ENCODE results near the gene ASB10.

The ASB10 gene

GRCh38 chr7:151134743-151135524 lies 52.1 kb downstream of the ASB10 start:
- no peak for DNase-seq

DNA sequence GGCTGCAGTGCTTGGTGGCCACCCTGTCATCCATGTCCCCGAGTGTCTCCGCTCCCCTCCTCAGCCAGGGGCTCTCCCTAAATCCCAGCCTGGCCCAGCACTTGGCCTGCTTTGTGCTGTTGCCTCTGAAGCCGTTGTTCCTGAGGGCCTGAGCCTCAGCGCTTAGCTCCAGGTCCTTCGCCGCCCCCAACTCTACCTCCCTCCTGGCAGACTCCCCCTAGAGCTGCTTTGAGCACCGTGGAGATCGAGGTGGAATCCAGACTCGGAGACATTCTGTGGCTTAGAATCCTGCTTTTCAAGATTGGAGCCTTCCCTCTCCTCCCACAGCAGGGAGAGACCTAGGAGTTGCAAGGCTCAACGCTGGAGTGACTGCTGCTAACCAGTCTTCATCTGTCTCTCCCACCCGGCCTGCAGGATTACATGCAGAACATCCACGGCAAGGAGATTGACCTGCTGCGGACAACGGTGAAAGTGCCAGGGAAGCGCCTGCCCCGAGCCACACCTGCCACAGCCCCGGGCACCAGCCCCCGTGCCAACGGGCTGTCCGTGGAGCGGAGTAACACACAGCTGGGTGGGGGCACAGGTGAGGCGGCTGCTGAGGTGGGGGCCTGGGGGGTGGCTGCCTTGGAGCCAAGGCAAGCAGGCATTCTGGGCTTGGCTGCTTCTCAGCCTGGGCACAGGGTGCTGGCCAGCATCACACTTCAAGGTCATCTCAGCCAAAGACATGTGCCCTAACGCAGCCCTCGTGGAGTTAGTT lies 52.9 kb downstream of the ASB10 start:
- no peak for DNase-seq

GRCh38 chr7:151133266-151133985 lies 53.6 kb downstream of the ASB10 start:
- no peak for DNase-seq

DNA sequence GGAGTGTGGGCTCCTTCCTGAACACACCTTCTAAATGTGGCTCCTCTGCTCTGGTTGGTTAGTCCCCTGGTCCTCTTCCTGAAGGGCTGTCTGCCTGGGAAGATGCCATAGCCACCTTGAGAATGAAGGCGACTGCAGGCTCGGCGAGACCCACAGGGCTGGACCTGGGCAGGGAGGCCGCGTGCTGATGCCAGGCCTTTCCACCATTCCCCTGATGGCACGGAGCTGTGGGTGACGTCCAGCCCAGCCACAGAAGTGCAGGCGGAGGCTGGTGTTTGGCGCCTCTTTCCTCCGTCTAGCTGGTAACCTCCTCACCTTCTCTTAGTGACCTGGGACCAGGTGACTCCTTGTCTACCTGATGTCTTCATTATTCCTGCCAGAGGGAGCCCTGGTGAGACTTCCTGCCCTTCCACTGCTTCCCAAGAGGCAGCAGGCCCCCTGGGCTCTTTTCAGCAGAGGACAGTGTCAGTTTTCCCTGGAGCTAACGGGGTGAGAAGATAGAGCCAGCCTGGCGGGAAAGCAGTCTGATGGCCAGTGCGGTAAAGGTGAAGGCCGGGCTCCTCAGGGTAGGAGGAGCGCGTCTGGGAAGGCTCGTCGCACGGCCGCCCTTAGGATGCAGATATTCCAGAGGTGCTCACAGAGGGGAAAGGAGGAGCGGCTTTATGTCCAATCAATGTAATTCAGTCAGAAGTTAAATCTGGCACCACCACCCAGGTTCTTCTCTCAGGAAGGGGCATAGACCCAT lies 54.4 kb downstream of the ASB10 start:
- no peak for DNase-seq

GRCh38 chr7:151131592-151132293 lies 55.3 kb downstream of the ASB10 start:
- DNase-seq: no peak

DNA sequence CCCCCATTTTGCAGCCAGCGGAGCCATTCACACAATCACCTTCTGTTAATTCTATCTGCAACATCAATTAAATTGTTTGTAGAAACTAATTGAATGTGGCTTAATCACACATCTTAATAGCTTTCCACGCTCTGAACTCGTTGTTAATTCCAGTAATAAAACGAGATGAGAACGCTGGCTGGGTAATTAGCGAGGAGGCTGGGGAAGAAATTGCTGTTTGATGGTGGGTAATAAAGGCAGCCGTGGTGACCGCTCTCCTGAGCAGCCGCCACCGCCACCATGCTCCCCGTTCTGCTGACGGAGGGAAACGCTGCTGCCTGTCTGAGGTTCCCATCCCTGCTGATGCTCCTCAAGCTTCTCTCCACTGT lies 55.8 kb downstream of the ASB10 start:
- DNase-seq: no peak

- DNase-seq: no peak
These were observed 56.3 kb downstream of the ASB10 start for GRCh38 chr7:151130741-151131157.

DNA sequence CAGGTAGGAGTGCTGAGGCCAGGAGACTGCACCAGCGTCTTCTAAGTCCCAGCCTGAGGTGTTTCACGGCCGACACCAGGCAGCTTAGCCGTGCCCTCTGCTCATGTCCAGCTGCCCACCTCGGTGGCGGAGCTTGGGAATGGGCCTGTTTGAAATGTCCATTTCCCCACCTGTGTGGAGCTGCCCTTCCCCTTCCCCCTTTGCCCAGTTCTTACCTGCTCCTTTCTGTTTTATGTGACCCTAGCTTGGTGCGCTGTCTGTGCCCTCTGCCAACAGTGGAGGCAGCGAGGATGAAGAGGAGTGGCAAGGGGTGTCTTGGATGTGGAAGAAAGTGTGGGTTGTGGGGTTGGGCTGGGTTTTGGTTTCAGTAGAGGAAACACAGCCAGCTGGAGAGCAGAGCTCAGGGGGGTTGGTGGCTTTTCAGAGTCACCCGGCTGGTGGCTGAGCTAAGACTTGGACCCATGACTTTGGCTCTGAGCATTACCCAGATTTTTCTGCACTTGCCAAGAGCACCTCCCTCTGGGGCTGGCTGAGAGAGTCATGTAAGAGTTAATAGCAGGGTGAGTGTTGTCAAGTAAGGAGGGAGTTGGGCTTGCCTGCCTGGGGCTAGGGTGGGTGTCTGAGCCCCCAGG lies 57.0 kb downstream of the ASB10 start:
- DNase-seq: no peak

GRCh38 chr7:151129117-151129959 lies 57.7 kb downstream of the ASB10 start:
- DNase-seq: no peak

DNA sequence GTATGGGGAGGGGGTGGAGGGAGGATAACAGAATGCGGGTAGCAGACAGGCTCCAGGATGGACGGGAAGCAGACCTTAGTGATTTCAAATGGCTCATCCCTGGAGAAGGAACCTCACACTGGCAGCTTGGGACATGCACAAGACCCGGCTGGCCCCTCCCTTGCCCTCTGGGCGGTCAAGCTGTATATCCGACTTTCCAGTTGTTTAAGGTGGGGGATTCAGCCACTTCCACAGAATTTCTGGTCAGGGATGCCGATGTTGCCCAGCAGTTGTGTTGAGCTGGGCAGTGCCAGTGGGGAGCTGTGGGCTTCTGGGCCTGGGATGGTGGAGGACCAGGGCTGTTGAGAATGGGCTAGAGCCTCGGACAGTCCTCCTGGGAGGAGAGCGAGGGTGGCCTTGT lies 58.3 kb downstream of the ASB10 start:
- no peak for DNase-seq

DNA sequence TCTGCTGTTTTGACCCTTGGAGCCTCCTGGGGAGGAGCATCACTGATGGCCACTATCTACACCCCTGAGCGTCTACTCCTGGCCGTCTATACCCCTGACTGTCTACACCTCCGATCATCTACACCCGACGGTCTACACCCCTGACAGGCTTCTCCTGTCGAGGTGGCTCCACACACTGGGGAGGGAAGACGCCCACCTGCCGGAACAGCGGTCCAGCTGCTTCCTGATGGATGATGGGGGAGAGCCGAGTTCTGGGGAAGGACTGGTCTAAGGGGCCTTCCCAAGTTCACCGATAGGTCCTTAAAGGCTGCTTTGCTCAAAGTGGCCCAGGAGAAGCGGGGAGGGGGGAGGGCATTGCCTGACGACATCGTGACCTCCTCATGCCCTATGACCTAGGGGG lies 58.9 kb downstream of the ASB10 start:
- no peak for DNase-seq

DNA sequence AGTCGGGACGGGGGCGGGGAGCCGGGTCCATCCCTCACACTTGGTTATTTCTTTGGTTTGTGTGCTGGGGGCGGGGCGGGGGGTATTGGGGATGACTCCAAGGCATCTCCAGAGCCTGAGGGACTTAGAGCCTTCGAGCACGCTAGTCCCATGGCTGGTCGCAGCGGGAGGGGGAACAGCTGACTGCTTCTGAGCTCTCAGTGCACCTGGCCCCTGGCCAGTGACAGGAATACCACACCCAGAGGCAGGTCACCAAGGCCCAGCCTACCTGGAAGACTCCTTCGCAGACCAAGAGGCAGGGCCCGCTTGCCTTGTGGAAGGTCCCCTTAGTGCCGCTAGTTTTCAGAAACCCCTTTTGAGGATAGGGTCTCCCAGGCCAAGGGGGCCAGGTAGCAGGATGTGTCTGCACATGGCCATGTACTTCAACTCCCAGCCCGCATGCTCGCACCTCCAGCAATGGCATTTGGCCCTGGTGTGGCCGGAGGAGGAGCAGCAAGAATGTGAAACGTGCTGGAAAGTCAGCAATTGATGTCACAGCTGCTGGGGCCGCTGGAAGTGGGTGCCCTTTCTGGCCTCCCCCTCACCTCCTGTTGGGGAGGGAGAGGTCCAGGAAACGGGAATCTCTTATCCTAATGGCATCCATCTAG lies 60.4 kb downstream of the ASB10 start:
- no peak for DNase-seq

GRCh38 chr7:151125846-151126481 lies 61.1 kb downstream of the ASB10 start:
- DNase-seq: no peak

Data from CD4-positive, alpha-beta T cell treated with Interleukin-6 for 4 hours (primary cell).